Uterus (tissue), 4 donors: ENCODE measurements around the gene ASTN2. TPM values are rescaled to one million over a fixed set of nuclear protein-coding genes. Genes with fewer than 3 reads are reported as not detected.

Source experiments
- DNase-seq, 2 donors: peaks; one replicate each; pipeline ENCODE4 v3.0.0-alpha.2; 2019 to 2020
- H3K27ac ChIP-seq, 2 donors: fragments of 200-600 bp; sonication (generic); 1 replicate in 1 of 2; 2 replicates in 1 of 2; pipeline ENCODE4 v1.5.1; 2016 to 2018
- H3K27me3 ChIP-seq, 2 donors: fragments of 200-600 bp; sonication (generic); one replicate each; pipeline ENCODE4 v1.5.1; 2018 to 2019; ENCODE audit warnings: control low read depth in 1 of 2
- H3K36me3 ChIP-seq, 2 donors: fragments of 200-600 bp; sonication (generic); one replicate each; pipeline ENCODE4 v1.5.1; 2019; ENCODE audit warnings: control low read depth in 1 of 2
- H3K4me1 ChIP-seq, 2 donors: fragments of 200-600 bp; sonication (generic); one replicate each; pipeline ENCODE4 v1.5.1; 2018 to 2019; ENCODE audit warnings: control low read depth in 1 of 2
- H3K4me3 ChIP-seq, 2 donors: fragments of 200-600 bp; sonication (generic); 1 replicate in 1 of 2; 2 replicates in 1 of 2; pipeline ENCODE4 v1.5.1; 2018 to 2019; ENCODE audit warnings: mild to moderate bottlenecking in 1 of 2
- H3K9me3 ChIP-seq, 2 donors: fragments of 200-600 bp; sonication (generic); one replicate each; pipeline ENCODE4 v1.5.1; 2019; ENCODE audit warnings: control low read depth in 1 of 2
- POLR2A ChIP-seq, 2 donors: fragments of 450-650 bp; IDR thresholded peaks; one replicate each; pipeline ENCODE4 v1.6.1; 2016; ENCODE audit warnings: antibody characterized with exemption in 2 of 2, mild to moderate bottlenecking in 1 of 2, moderate library complexity in 1 of 2
- intact Hi-C: fragments of 100-400 bp; cut with DNase I; formaldehyde crosslinking; loops from one replicate; pipeline ENCODE4 v1.15.1; 2023; ENCODE audit warnings: low total_unique reads
- total RNA-seq, 4 donors: library from RNA; depleted of rRNA in 3 of 4; stranded (reverse); fragments of >200 nt in 3 of 4; gene quantifications; one replicate each; pipeline versions ENCODE4 v1.1.0 to v1.2.4, GENCODE V29; 2014 to 2023
- TF ChIP-seq, protein P1 (sequence below), 4 experiments: fragments of 200-600 bp in 2 of 4; fragments of 450-650 bp in 2 of 4; sonication (generic) in 2 of 4; IDR thresholded peaks; one replicate each; pipeline ENCODE4 v1.5.1; 2016 to 2019; ENCODE audit warnings: antibody characterized with exemption in 4 of 4, mild to moderate bottlenecking in 2 of 4, moderate library complexity in 1 of 4
- donor health status: DM: yes; HTN: yes; CAD: no.

Gene ASTN2
- total RNA-seq, 4 donors from 2014 or later, result 1.8 to 8.6 (median 6.7) TPM

DNA sequence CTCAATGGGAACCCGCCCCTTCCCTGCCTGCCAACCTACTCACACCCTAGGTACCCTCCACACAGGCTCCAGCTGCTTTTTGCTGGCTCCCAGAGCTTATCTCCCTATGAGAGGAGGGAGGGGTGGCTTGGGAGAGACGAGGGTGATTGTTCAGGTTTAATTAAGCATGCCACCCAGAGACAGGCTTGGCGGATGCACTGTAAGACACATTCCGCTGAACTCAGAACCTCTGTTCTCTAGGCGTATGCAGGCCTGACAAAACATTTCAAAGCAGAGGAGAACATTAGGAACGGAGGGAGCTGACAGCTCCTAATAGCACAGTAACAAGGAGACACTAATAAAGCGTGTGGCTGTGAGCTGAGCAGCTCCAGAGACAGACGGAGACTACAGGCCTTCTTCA is 647.6 kb downstream of the ASTN2 start:
- no peak overlapping the region for H3K4me3 ChIP-seq
- no peak for TF ChIP-seq POLR2A (IDR thresholded peaks at IDR 0.05)
- TF ChIP-seq, protein P1, sequence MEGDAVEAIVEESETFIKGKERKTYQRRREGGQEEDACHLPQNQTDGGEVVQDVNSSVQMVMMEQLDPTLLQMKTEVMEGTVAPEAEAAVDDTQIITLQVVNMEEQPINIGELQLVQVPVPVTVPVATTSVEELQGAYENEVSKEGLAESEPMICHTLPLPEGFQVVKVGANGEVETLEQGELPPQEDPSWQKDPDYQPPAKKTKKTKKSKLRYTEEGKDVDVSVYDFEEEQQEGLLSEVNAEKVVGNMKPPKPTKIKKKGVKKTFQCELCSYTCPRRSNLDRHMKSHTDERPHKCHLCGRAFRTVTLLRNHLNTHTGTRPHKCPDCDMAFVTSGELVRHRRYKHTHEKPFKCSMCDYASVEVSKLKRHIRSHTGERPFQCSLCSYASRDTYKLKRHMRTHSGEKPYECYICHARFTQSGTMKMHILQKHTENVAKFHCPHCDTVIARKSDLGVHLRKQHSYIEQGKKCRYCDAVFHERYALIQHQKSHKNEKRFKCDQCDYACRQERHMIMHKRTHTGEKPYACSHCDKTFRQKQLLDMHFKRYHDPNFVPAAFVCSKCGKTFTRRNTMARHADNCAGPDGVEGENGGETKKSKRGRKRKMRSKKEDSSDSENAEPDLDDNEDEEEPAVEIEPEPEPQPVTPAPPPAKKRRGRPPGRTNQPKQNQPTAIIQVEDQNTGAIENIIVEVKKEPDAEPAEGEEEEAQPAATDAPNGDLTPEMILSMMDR (IDR thresholded peaks at IDR 0.05), result no peak
- no peak overlapping the region for H3K27ac ChIP-seq
- no peaks in the 10 kb centered on the region for H3K4me1 ChIP-seq
- no peaks in the 10 kb centered on the region for H3K36me3 ChIP-seq
- no peak for DNase-seq
- intact Hi-C loops, result no loop called here
- H3K9me3 ChIP-seq, result no peaks in the 10 kb centered on the region
- H3K27me3 ChIP-seq, result no peaks in the 10 kb centered on the region

DNA sequence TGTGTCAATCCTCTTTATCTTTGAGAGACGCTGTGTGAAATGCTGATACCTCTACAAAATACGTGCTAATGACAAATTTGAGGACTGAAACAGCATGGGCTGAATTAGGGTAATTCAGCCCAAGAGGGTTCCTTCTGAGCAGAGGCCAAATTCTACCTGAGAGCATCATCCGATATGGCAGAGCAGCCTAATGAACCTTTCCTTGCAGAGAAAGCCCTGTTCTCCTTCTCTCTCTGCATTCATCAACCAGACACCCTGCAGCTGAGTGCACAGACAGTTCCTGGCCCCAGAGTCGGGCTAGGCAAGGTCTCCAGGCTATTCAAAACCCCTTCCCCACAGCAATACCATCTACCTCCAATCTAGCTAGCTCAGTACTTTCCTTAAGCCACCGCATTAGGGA is 649.8 kb downstream of the ASTN2 start:
- Histone ChIP-seq H3K27ac (no peak overlapping the region), H3K4me1 (no peaks in the 10 kb centered on the region), H3K36me3 (no peaks in the 10 kb centered on the region), H3K9me3 (no peaks in the 10 kb centered on the region), H3K27me3 (no peaks in the 10 kb centered on the region), H3K4me3 (no peak overlapping the region)
- TF ChIP-seq, protein P1 (IDR thresholded peaks at IDR 0.05), result no peak
- TF ChIP-seq POLR2A (IDR thresholded peaks at IDR 0.05), result no peak
- intact Hi-C loops, result no loop called here
- DNase-seq, result no peak

DNA sequence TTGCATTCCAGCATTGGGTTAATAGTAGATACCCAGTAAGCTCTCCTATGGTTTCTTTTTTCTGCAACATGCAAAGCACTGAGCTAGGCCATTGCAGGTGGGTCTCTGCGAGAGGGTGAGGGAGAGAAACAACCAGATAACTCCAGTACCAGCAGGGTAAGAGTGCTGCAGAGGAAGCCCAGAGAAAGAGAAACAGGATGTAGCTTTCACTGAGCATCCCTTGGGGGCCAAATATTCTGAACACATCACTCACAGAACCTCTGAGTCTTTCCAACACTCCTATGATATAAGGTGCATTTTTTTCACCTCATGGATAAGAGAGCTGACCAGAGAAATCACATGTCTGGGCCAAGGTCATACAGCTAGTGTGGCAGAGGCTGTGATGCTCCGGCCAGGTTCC is 651.1 kb downstream of the ASTN2 start:
- Histone ChIP-seq H3K27ac (no peak overlapping the region), H3K4me3 (no peak overlapping the region), H3K36me3 (no peaks in the 10 kb centered on the region), H3K9me3 (no peaks in the 10 kb centered on the region), H3K4me1 (no peaks in the 10 kb centered on the region), H3K27me3 (no peaks in the 10 kb centered on the region)
- TF ChIP-seq, protein P1 (IDR thresholded peaks at IDR 0.05), result no peak
- no peak for TF ChIP-seq POLR2A (IDR thresholded peaks at IDR 0.05)
- DNase-seq, result no peak
- intact Hi-C loops, result no loop called here

DNA sequence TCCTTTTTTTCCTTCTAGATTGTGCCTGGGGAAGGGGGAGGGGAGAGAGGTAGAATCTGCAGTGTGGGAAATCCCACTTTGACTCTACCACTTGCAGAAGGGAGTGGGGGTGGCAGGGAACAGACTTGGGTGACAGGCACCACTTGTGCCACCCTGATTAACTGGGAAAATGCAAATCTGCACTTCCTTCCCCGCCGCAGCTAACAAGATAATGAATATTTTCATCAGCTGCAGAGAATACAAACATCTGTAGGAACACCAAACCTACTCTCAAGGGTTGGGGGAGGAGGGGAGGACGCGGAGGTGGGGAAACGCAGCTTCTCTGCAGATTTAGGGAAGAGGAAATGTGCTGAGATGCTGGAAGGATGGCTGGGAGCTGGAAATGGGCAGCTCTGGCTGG is 654.2 kb downstream of the ASTN2 start:
- H3K4me3 ChIP-seq, result no peak overlapping the region
- no peak for DNase-seq
- H3K36me3 ChIP-seq, result no peaks in the 10 kb centered on the region
- no peaks in the 10 kb centered on the region for H3K9me3 ChIP-seq
- no peaks in the 10 kb centered on the region for H3K27me3 ChIP-seq
- no peaks in the 10 kb centered on the region for H3K4me1 ChIP-seq
- TF ChIP-seq, protein P1 (IDR thresholded peaks at IDR 0.05), result no peak
- intact Hi-C loops, result no loop called here
- no peak overlapping the region for H3K27ac ChIP-seq

DNA sequence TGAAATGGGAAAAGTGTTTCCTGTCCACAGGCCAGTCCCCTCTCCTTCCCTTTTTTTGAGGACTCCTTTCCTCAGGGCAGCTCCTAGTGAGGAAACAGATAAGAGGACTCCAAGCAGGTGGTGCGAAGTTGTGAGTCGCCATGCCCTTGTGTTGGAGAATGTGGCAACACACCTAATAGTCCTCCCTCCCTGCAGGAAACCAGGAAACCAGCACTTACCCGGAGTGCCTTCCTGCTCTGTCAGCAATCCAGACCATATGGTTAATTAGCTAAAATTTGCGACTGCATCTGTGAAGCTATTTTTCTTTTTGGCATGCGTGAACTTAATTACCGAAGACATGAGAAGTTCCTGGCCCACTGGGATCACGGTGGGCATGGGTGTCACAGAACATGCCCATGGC is 657.8 kb downstream of the ASTN2 start:
- TF ChIP-seq, protein P1 (IDR thresholded peaks at IDR 0.05), result no peak
- TF ChIP-seq POLR2A (IDR thresholded peaks at IDR 0.05), result no peak
- intact Hi-C loops, result no loop called here

More for the DNA sequence above, 657.8 kb downstream of the ASTN2 start:
- no peak overlapping the region for H3K4me3 ChIP-seq
- H3K27ac ChIP-seq, result no peak overlapping the region
- no peaks in the 10 kb centered on the region for H3K36me3 ChIP-seq
- no peaks in the 10 kb centered on the region for H3K27me3 ChIP-seq
- no peak for DNase-seq
- no peaks in the 10 kb centered on the region for H3K4me1 ChIP-seq
- H3K9me3 ChIP-seq, result no peaks in the 10 kb centered on the region
